ENCODE results near the gene UBE4B.

GRCh38 chr1:10108134-10108663 is 75.4 kb downstream of the UBE4B start:
- TF ChIP-seq CTCF (IDR thresholded peaks at IDR 0.05) (no peak), EP300 (IDR thresholded peaks at IDR 0.05) (no peak), POLR2A (IDR thresholded peaks at IDR 0.05) (no peak)
